ENCODE results near the gene PBXIP1. TPM values are rescaled to one million over a fixed set of nuclear protein-coding genes. Genes with fewer than 3 reads are reported as not detected.
A peak's percentile ranks its signal among the peaks of the same experiment; 100 is the strongest.

PBXIP1 gene, protein sequence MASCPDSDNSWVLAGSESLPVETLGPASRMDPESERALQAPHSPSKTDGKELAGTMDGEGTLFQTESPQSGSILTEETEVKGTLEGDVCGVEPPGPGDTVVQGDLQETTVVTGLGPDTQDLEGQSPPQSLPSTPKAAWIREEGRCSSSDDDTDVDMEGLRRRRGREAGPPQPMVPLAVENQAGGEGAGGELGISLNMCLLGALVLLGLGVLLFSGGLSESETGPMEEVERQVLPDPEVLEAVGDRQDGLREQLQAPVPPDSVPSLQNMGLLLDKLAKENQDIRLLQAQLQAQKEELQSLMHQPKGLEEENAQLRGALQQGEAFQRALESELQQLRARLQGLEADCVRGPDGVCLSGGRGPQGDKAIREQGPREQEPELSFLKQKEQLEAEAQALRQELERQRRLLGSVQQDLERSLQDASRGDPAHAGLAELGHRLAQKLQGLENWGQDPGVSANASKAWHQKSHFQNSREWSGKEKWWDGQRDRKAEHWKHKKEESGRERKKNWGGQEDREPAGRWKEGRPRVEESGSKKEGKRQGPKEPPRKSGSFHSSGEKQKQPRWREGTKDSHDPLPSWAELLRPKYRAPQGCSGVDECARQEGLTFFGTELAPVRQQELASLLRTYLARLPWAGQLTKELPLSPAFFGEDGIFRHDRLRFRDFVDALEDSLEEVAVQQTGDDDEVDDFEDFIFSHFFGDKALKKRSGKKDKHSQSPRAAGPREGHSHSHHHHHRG
- polyA plus RNA-seq (ENCODE audit: insufficient read length), result 59.6 TPM
- long read RNA-seq, donor 1, partial matches to known transcripts, result 7 of 9 reads
- long read RNA-seq, donor 1, other reads (novel, unspliced or antisense), result 0 of 9 reads
- long read RNA-seq, donor 2, partial matches to known transcripts, result 5 of 7 reads
- long read RNA-seq, donor 2, other reads (novel, unspliced or antisense), result 0 of 7 reads
- long read RNA-seq, donor 3, partial matches to known transcripts, result 7 of 7 reads
- long read RNA-seq, donor 3, other reads (novel, unspliced or antisense), result 0 of 7 reads
- long read RNA-seq, donor 4, partial matches to known transcripts, result 0 of 1 reads
- long read RNA-seq, donor 4, other reads (novel, unspliced or antisense), result 0 of 1 reads
- long read RNA-seq, donor 5, partial matches to known transcripts, result 0 of 3 reads
- long read RNA-seq, donor 5, other reads (novel, unspliced or antisense), result 0 of 3 reads
- long read RNA-seq, donor 6, partial matches to known transcripts, result 0 of 2 reads
- long read RNA-seq, donor 6, other reads (novel, unspliced or antisense), result 0 of 2 reads
- long read RNA-seq, donor 7, transcript PBXIP1-202 (11 exons, 3,212 nt), result major isoform, 7 of 21 reads
- long read RNA-seq, donor 7, partial matches to known transcripts, result 14 of 21 reads
- long read RNA-seq, donor 7, other reads (novel, unspliced or antisense), result 0 of 21 reads
- long read RNA-seq, donor 8, partial matches to known transcripts, result 0 of 2 reads
- long read RNA-seq, donor 8, other reads (novel, unspliced or antisense), result 0 of 2 reads

DNA sequence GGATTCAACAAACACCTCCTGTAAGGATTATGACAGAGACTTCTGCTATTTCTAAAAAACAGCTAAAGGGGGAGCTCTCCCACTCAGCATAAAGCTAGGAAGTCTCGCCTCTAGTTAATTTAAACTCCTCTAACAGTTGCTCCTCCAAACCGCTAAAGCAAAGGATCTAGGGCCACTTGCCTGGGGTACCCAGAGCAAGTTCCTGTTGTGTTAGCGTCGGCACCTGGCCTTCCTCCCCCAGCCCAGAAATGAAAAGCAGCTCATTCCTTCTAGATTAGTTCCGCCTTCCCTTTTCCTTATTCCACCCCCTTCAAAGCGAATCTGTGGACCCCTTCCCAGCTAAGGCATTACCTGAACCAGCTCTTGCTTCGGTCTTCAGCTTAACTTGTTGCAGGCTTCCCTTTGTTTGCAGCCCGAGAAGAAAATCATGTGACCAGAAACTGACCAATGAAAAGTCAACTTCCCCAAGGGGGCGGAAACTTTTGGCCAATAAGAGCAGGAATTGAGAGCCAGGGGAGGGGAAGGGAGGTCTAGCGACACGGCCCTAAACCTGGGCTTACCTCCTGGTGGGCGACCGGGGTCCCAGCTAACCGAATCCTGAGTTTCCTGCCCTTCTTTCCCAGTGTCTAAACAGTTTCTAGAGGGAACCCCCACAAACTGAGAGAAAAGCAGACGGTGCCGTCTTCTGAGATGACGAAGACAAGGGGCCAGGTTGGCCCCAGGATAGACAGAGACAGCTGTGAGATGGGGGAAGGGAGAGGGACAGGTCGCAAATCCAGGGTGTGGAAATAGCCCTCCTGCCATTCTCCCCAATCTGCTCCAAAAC is at the start of gene PBXIP1:
Gene PBXIP1 (minus strand): TSS at position 382 of the 826 bp plus-strand sequence. CDS start 2,378 bp downstream, outside the sequence.
- peak; percentile 98 for DNase-seq

DNA sequence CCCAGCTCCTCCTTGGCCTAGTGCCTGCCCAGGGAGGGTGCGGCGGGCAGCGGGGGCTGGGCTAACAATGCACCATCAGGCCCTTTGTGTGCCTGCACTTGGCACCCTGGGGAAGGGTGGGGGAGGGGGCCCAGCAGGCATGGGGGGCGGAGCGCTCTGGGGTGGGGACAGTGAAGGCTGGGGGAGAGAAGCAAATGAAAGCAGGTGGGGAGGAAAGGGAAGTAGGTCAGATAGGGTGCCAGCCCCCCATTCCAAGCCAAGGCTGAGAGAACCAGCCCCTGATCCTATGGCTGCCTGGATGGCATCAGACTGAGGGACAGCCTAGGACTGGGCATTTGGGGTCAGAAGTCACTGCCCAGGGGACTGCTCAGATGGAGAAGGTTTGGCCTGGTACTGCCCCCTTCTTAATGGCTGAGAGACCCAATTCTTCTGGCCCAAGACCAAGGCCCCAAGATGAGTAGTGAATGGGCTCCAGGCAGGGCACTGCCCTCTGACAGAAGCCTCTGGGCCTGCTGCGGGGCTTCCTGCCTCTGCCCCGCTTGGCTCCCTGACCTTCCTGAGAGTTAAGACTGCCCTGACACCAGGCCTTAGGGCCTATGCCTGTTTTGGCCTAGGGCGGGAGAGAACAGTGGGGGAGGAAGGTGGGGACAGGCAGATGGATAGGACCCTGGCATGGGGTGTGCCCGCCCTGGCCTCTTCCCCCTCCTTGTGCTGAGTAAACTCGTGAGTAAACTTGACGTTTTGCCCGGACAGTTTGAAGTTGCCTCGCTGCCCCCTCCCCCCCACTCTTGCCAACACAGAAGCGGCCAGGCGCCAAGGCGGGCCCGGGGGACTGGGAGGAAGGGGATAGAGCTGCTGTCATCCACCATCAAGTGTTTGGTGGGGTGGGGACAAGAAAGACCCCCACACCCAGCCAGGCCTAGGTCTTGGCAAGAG is 49.4 kb upstream of the PBXIP1 start:
- DNase-seq, result no peak

DNA sequence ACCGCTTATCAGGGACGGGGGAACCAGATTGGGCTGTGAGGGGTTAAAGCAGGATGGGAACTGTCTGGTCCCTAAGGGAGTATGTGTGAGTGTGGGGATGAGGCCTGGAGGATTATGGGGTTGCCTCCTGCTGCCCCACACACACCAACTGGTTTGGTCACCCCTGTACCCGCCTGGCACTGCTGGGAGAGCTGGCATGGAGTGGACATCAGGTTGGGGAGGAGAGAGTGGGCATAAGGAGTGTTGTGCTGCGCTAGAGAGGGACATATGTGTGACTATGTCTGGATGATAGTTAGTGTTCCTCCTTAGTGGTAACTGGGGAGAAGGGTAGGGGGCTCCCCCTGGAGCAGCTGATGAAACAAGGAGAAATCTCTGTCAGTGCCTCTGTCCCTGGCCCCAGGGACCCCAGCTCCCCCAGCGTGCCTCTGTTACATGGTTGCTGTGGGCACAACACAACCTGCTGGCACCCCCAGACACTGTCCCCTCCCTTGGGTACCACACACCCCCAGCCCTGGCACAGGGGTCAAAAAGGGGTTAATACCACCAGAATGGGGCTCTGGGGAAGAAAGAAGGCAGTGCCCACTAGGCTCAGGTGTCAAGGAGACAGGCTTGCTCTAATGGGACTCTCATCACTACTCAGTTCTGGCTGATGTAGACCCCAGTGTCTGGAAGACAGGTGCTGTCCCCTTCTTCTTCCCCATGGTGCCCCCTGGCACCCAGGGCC is 48.6 kb upstream of the PBXIP1 start:
- no peak for DNase-seq

DNA sequence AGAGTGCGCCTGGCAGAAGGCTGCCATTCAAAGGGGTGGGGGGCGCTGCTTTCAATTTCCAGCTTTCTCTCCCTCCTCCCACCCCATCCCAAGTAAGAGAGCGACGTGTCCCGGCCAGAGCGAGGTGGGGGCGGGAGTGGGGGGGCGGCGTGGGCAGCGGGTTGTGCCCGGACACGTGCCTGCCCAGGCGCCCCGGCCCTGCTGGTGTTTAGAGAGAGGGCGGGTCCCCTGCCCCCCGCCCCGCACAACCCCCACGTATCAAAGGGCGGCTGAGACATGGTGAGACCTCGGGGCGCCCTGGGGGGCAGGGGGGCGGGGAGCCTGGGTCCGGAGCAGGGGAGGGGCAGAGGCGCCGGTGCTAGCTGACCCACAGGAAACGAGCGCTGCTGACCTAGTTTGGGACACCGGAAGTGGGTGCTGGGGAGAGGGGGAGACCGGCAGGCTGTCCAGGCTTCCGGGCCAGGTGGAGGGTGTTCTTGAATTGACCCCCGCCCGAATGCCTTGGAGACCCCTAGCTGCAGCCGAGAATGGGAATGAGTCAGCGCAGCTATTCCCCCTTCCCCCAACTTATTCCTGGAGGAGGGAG is 48.0 kb upstream of the PBXIP1 start:
- no peak for DNase-seq

DNA sequence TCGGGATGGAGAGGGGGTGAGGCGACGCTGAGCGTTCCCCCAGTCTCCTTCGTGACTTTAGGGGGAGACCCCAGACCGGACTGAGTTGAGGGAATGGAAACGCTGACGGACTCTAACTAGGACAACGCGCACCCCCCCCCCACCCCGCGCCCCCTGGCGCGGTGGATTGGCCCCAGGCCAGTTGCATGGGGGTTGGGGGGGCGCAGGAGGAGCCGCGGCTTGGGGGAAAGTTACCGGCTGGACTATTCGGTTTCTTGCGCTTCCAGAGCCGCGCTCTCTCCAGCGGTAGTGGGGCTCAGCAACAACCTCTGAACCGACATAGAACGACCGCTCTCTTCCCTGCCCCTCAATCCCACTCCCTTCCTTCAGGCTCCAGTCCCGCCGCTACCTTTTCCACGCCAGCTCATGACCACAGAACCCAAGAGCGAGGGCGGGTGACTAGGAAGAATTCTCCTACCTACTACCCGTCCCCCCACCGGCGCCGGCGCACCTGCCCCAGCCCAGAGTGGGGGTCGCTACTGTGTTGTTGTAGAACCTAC is 47.4 kb upstream of the PBXIP1 start:
- no peak for DNase-seq

DNA sequence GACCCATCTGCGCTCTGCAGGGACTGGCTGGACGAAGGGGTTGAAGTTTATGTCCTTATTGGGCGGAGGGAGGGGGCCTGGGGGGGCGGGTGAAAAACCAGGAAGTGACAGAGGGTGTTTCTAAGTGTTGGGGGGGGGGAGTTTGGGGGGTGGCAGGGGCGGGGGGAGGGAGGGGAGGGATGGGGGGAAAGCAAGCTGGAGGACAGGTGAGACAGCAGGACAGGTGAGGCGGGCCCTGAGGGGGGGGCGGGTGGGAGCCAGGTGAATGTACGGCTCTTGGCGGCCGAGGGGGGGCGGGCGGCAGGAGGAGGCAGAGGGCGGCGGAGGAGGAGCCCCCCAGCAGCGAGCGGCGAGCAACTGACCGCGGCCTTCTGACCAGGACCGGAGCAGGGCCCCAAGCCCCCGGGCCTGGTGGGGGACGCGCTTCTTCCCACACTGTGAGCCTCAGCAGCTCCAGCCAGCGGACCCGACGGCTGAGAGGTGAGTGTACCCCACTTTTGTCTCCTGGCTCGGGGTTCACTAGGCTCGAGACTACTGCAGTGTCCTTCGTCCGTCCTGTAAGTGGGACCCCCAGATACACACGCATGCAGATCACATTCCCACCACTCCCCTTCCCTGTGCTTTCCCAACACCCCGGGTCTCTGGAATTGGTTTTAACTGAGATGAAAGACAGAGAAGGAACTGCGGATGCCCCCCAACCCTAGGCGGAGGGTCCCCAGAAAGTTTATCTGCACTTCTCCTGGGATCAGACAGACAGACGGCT is 46.7 kb upstream of the PBXIP1 start, which contains the start of gene ZBTB7B:
Gene ZBTB7B (plus strand): TSS at position 339 of the 763 bp plus-strand sequence. CDS start 11,859 bp downstream, outside the sequence.
- DNase-seq, result no peak

DNA sequence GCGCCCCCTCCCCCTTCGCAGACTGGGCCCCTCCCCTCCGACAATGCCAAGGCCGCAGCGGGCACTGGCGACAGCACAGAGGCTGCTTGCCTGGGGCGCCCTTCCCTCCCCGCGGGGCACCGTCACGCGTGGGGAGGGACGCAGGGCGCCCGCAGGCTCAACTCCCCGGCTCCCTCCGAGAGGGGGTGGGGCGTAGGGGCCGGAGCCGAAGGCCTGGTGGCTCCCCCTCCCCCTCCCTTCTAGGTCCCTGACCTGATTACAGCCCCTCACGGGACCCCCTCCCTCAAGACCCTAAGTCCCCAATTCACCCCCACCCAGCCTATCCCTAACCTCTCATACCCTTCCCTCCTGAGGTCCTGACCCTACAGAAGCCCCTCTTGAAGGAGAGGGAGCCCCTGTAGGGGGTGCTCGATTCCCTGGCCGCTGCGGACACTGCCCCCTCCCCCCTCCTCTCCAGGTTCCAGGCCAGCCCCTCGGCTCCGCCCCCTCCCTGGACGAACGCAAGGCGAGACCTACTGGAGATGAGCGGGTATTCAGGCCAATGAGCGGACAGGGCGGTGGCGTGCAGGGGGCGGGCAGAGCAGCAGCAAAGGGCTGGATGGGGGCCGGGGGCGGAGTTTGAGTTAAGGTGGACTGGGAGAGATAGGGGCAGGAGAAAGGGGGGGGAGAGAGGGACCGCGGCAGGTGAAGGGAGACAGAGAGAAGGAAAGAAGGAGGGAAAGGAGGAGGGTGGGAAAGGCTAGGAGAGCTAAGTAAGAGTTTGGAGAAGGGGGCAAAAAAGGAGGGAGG is 46.0 kb upstream of the PBXIP1 start:
- peak; percentile 98 for DNase-seq

DNA sequence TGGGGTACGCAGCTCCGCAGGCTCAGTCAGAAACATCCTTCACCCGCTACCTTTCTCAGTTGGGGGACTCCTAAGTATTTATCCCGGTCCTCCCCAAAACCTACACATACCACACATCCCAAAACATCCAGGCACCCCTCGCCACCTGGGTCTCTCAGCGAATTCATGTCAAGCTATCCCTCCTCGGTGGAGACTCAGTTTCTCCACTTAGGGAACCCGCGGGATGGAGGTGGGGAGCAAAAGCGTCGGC is 45.5 kb upstream of the PBXIP1 start:
- DNase-seq, result no peak

DNA sequence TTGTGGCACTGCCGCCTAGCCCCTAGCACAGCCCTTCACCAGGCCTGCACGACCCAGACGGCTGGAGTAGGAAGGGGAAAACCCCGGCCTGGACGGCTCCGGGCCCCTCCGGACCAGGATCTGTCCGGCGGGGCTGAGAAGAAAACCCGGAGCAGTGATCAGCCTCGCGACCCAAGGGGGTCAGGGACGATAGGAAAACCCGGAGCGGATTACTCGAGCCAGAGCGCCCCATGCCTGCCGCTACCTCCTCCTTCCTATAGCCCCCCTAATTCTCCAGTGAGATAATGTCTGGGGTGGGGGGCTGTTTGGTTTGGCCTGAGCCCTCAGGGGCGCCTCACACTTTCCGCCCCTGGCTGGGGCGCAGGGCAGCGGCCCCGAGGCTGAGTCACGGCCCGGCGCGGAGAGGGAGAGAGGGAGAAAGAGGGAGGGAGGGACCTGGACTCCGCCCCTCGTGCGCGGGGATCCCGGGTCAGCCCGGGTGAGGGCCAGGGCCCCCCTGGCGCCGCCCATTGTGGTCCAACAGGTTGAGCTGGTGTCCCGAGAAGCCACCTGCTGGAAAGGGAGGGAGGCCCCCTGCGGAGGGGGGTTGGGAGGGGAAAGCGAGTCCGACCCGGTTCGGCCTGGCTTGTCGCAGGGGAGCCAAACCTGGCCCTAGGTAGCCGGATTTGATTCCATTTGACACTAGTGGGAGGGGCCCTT is 45.0 kb upstream of the PBXIP1 start:
- DNase-seq, result peak; percentile 96

DNA sequence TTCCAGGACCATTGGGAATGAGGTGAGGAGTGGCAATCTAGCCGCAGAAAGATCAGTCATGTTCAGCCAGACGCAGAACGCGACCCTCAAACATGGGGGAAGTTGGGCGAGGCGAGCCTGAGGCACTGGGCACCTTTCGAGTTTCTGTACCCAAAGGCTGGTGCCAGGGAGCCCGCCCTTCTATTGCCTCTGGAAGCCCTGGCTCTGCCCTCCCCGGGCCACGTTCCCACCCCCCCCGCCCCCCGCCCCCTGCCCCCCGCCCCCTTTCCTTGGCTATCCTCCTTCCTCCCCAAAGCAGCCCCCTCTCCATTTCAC is 44.5 kb upstream of the PBXIP1 start:
- DNase-seq, result no peak

DNA sequence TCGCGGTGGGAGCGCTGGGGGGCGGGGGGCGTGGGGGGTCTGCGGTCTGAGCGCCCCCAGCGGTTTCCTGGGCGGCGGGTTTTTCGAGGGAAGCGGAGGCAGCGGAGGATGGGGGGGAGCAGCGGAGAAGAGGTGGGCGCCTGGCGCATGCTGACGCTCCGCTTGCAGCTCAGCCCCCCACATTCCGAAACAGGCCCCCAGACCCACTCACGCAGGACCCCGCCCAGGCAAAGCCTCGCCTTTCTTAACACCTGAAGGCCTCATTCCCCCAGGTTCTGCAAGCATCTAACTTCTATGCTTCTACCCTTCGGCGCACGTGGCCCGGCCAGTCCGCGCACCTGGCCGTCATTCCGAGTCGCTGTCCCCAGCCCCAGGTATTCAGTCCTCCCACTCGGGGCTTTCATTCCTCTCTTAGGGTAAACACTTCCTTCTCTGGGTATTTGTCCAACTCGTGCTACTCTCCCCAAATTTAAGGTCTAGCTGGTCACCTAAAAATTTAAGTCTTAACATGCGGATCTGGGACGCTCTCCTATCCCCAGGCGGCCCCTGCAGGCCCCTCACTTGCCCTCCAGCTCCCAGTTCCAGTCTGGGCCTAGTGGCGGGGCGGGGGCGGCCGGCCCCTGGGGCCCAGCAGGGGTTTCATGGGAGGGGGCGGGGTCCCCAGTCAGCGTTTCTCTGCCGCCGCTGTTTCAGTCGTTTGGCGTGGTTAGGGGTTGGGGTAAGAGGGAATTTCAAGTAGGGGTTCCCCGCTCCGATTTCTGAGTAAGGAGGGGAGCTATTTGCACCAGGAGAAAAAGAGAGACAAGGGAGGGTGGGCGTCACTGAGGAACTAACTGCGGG is 43.9 kb upstream of the PBXIP1 start:
- no peak for DNase-seq

DNA sequence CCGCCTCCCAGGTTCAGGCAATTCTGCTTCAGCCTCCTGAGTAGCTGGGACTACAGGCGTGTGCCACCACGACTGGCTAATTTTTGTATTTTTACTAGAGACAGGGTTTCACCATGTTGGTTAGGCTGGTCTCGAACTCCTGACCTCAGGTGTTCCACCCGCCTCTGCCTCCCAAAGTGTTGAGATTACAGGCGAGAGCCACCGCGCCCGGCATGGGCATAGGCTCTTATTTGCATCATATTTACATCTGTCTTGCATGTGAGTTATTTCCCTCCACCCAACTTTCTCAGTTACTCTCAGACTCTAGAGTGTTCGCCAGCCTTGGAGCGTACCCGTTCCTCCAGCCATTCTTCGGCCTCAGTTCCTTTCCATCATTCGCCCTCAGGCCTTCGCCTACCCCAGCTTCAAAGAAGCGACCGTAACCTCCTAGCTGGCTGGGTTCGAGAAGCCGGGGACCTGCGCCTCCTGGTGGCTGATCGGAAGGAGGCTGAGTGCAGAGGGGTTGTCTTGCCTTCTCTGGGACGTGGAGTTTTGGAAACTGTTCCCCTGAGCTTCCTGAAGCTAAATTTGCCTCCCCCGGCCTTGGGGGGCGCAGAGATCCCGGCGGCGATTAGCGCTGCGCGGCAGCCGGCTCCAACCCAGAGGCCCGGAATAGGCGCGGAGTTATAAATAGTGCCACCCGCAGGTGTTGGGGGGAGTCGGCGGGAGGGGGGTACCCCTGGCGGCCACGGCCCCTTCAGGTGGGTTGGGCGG is 43.1 kb upstream of the PBXIP1 start:
- no peak for DNase-seq

DNA sequence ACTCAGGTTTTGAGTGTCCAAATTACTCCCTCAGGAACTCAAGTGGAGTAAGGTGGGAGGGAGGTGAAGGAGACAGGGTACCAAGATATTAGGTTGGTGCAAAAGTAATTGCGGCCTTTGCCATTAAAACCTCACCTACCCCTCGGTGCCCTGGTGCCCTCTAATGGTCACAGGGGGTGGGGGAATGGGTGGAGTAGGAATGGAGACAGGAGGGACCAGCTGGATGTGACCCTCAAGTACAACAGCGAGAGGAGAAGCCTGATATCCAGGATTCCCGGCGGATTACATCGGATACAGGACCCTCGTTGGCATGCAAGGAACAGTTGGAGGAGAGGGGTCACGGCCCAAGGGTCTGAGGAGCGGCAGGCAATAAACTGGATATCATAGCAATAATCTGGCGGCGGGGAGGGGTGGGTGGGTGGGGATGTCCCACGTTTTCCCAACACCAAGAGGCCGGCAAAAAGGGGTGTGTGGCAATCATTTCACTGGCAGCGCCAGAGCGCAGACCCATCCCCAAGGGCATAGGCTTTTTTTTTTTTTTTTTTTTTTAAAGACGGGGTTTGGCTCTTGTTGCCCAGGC is 42.4 kb upstream of the PBXIP1 start:
- DNase-seq, result no peak

Measured in left kidney (tissue), 8 donors.